ENCODE measurements around the gene ANKRD30A. TPM values are rescaled to one million over a fixed set of nuclear protein-coding genes. Genes with fewer than 3 reads are reported as not detected.

Gene ANKRD30A
- total and polyA plus RNA-seq, 2 donors: not detected

Small RNA genes lying within 50 kb of the gene (small RNA-seq; reads per million reads assigned to genes)
- not detected for gene RF00019
- gene RN7SL314P: not detected
- gene RNU6-811P: not detected

Measured in urinary bladder (tissue), 2 donors.